Hematopoietic multipotent progenitor cell treated with erythropoietin and hydrocortisone succinate and interleukin-3 and kit ligand, for 8 days (in vitro differentiated cells): Measurements from ENCODE around the gene SLC19A1.

ENCODE experiments used
- DNase-seq: peaks from one replicate; pipeline ENCODE4 v3.0.0-alpha.2; 2015

SLC19A1 gene

DNA sequence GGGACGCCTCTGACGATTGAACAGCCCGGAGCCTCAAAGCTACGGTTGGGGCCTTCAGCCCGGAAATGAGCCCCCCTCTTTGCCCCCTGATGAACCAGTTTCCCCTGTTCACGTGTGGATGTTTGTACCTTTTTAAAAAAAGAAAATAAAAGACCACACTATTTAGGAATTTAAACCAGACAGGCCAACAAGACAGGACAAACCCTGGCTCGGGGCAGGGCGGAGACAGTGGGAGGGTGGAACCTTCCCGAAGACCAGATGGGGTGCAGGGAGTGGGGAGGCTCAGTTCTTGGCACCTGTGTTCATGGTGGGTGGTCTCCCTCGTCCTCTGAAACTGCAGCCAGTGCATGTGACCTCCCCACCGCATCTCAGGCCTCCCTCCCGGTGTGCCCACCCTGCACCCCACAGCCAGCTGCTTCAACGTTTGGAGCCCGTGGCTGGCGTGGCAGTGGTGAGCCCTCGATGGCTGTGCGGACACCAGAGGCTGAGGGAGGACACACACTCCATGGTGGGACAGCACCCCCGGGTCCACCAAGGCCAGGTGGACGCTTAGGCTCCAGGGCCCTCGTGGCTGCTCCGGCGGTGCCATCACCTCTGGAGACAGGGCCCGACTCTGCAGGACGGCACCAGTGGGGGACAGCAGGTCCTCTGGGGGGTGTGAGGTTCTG, 91.7 kb downstream of the SLC19A1 start:
- no peak for DNase-seq

DNA sequence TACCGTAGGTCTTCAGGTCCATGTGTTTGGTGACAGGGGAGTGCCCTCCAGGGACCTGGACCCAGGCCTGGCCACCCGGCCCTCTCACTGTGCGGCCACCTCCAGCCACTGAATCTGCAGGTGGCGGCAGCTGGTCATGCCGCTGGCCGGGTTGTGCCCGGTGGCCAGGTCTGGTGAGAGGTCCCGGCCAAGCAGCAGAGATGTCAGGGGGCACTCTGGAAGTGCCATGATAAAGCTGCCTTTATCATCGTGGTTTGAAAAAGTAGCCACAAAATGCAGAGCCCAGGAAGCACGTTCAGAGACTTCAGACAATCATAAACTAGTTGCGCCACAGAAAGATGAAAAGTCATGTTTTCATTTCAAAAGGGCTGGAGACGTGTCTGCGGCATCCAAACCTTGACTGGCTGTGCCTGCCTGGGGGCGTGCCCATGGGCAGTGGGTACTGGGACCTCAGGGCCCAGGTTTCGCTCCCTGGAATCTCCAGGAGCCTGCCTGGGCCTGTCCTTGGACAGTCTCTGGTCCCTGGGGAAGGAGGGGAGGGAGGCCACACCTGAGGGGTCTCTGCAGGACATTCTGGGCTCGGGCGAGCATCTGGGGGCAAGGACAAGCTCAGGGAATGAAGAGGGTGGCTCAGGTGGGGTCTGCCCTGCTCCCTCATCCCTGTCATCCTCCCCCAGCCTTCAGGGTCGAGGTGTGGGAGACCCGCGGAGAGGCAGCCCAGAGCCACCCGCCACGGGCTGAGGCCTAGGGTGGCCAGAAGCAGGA, 92.4 kb downstream of the SLC19A1 start:
- DNase-seq, result peak; percentile 19

DNA sequence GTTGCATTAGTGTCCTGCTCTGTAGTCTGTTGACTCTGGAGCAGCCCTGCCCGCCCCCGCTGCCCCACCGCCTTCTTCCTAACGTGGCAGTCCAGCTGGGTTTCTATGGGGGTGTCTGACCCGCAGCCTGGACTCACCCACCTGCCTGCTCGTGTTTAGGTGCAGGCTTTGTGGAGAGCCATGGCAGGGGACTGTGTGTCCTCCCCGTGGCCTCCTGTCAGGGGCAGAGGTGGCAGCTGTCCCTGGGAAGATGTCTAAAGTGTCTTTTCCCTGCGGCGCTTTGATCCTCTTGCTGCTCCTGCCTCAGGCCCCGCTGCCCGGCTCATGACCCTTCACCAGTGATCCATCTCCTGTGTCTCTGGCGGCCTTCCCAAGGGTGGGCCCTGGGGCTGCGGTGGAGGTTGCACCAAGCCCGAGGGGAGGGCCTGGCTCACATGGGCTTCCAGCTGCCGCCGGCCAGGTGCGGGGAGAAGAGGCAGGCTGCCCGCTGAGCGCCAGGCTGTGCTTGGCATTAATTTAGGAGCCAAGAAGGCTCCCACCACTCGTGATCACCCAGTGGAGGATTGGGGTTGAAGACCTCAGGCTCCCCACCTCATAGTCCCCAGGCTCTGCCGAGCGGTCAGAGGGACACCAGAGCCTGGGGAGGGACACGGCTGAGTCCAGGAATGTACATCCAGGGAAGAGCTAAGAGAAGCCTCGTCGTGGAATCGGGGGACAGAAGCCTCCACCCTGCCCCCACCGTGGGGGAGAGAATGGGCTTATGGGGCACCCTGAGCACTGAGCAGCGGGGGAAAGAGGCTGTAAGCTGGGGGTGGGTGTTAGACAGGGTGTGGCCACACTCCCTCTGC, 93.2 kb downstream of the SLC19A1 start:
- DNase-seq, result no peak

DNA sequence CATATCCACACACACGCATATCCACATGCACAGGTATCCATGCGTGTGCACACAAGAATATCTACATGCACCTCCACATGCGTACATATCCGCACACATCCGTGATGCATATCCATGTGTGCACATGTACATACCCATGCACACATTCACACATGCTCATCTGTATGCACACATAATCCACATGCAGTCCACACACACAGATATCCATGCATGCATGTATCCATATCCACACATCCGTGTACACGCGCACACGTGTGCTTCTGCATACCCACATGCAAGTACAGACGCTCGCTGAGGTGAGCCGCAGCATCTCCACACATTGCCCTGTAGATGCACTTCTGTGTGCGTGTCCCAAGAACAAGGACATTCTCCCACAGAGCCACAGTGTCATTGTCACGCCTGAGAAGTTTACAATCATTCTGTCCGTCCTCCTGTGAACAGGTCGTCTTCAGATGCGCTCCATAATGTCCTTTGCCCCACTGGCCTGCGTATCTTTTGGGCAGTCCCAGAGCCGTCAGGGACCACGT, 93.9 kb downstream of the SLC19A1 start:
- DNase-seq, result no peak
